ENCODE measurements around the gene TBKBP1.

Gene TBKBP1

DNA sequence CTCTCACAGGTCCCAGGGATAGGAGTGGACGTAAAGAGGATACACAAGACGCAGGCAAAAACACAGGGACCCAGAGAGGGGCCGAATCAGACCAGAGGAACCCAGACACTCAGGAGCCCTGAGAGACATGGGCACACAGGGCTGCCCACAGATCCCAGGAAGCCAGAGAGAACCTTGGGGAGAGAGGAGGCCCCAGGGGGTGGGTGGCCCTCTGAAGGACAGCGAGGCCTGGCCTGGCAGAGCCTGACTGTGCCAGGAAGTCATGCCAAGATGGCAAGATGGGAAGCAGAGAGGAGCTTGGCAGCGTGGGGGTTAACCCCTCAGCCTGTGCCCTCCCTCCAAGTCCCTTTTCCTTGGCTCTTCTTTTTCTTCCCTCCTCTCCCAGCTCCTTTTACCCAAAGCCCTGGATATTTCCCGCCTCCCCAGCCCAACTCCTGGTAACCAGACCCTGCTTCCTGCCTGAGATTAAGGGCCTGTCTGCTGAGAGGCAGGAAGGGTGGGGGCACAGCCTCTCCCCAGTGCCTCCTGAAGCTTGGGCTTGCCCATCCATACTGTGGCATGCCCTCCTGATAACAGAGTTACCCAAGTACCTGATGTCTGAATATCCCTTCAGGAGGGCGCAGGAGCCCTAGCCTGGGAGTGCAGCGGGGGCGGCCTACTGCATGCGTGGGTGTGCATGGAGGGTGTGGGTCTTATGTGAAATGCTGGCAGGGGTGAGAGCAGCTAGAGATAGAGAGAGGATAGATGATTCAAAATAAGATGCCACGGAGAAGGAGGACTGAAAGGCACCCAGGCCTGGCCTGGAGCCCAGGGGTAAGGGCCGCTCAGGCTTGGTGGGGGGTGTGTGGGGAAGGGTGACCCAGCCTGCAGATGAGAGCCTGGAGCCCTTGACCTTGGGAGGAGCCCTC is 33.1 kb downstream of the TBKBP1 start:
- TF ChIP-seq, protein P1, sequence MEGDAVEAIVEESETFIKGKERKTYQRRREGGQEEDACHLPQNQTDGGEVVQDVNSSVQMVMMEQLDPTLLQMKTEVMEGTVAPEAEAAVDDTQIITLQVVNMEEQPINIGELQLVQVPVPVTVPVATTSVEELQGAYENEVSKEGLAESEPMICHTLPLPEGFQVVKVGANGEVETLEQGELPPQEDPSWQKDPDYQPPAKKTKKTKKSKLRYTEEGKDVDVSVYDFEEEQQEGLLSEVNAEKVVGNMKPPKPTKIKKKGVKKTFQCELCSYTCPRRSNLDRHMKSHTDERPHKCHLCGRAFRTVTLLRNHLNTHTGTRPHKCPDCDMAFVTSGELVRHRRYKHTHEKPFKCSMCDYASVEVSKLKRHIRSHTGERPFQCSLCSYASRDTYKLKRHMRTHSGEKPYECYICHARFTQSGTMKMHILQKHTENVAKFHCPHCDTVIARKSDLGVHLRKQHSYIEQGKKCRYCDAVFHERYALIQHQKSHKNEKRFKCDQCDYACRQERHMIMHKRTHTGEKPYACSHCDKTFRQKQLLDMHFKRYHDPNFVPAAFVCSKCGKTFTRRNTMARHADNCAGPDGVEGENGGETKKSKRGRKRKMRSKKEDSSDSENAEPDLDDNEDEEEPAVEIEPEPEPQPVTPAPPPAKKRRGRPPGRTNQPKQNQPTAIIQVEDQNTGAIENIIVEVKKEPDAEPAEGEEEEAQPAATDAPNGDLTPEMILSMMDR (IDR thresholded peaks at IDR 0.05; ENCODE audit: low read depth, low read length) = no peak
- no peak overlapping the region for H3K4me3 ChIP-seq (replicated peaks in 1 of 2; ENCODE audit: low read depth in 2 of 2, low read length in 2 of 2)
- DNase-seq (ENCODE audit: low read depth in 2 of 2) = no peak

DNA sequence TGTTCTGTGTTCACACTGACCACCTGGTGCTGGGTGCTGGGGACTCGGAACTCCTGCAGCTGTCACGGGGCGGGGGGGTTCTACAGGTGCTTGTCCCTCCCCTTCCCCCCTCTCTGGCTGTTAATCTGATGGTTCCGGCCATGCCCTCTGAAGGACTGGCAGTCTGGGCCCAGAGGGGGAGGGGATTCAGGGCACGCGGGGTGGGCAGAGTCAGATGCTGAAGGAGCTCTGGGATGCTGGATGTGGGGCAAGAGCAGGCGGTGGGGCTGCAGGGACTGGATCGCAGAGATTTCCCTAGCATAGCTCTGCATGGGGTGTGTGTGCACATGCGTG is 33.7 kb downstream of the TBKBP1 start:
- TF ChIP-seq, protein P1 (IDR thresholded peaks at IDR 0.05; ENCODE audit: low read depth, low read length) = no peak
- DNase-seq (ENCODE audit: low read depth in 2 of 2) = no peak
- H3K4me3 ChIP-seq (replicated peaks in 1 of 2; ENCODE audit: low read depth in 2 of 2, low read length in 2 of 2) = no peak overlapping the region

DNA sequence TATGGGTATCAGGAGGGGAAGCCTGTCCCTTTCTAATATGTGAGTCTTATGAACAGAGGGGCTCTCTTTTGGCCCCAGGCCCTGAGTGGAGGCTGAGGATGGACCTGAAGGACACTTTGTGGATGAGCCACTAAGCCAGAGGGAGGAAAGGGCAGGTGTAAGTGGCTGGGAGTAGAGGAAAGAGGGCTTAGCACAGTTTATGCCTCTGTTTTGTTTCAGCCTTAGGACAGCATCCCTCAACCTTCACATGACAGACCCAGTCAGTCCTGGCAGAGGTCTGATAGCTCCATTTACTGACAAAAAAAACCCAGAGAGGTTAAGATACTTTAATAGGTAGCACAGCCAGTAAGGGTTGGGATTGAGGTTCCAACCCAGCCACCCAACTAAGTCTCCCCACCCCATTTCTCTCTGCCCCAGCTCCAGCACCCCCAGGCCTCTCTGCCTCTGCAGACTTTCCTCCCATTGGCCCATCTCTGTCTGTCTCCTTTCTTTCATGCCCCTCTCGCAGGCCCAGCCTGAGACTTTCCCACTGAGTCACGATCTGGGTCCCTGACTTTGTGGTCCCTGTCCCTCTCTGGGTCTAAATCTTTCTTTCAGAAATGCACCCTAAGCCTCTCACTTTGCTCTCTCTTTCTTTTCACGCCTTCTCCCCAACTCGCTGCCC is 34.4 kb downstream of the TBKBP1 start:
- TF ChIP-seq, protein P1 (IDR thresholded peaks at IDR 0.05; ENCODE audit: low read depth, low read length) = no peak
- no peak for DNase-seq (ENCODE audit: low read depth in 2 of 2)
- no peak overlapping the region for H3K4me3 ChIP-seq (replicated peaks in 1 of 2; ENCODE audit: low read depth in 2 of 2, low read length in 2 of 2)

DNA sequence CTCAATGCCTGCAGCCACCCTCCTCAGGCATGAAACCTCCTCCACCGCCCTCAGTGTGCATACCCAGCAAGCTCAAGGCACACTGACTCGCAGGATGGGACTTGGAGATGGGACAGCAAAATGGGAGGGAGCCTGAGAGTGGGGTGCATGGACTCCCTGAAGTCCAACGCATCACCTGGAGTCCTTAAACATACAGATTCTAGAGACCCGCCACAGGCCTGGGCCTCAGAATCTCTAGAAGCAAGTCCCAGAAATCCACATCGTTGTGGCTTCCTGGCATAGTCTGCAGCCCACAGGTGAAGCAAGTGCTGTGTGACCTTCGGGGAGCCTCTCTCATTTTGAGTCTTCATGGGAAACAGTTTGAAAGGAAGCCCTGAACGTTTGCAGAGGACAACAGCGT is 35.5 kb downstream of the TBKBP1 start:
- no peak for DNase-seq (ENCODE audit: low read depth in 2 of 2)
- no peak overlapping the region for H3K4me3 ChIP-seq (replicated peaks in 1 of 2; ENCODE audit: low read depth in 2 of 2, low read length in 2 of 2)
- TF ChIP-seq, protein P1 (IDR thresholded peaks at IDR 0.05; ENCODE audit: low read depth, low read length) = no peak

DNA sequence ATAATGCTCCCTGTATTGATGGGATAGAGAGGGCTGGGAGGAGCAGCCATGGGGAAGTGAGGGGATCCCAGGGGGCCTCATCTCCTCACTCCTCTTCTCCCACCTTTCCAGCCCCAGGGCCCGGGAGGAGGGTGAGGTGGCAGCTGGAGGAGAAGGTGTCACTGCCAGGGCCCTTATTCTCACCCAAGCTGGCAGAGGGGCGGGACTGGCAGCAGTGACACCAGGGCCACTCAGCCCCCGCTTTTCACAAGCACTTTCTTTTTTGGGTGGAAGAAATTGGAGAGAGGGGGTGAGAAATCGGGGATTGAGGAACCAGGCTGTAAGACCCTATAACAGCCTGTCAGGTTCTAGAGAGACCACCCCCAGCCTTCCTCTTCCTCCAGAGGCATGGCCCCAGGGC is 36.7 kb downstream of the TBKBP1 start:
- TF ChIP-seq, protein P1 (IDR thresholded peaks at IDR 0.05; ENCODE audit: low read depth, low read length) = no peak
- H3K4me3 ChIP-seq (replicated peaks in 1 of 2; ENCODE audit: low read depth in 2 of 2, low read length in 2 of 2) = no peak overlapping the region

DNA sequence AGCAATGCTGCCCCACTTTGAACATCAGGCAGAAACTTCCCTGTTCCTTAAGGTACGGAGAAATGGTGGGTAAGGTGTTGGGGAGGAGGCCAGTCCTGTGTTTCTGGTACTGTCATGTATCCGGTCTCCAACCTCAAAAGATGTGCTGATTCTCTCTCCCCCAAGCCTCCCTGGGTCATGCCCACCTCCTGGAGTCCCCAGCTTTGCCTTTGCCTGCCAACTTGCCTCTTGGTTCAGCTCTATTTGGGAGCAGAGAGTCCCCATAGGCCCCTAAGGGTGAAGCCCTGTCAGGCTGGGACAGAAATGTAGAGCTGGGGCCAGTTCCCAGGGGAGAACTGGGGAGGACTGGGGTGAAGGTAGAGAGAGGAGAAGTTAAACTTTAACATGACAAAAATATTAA is 37.4 kb downstream of the TBKBP1 start:
- TF ChIP-seq, protein P1 (IDR thresholded peaks at IDR 0.05; ENCODE audit: low read depth, low read length) = no peak
- H3K4me3 ChIP-seq (replicated peaks in 1 of 2; ENCODE audit: low read depth in 2 of 2, low read length in 2 of 2) = no peak overlapping the region
- no peak for DNase-seq (ENCODE audit: low read depth in 2 of 2)

More for the DNA sequence above, 36.7 kb downstream of the TBKBP1 start:
- no peak for DNase-seq (ENCODE audit: low read depth in 2 of 2)
